GM18873 (cell line): ENCODE measurements around the gene CDH4.

Experiments
- ATAC-seq: cut with Tn5 transposase; IDR thresholded peaks from one replicate; pipeline ENCODE4 v1.9.1; 2021; ENCODE audit warnings: mild to moderate bottlenecking, moderate library complexity, moderate number of reproducible peaks; ENCODE audit not compliant: unreplicated experiment, low FRiP score

CDH4 gene

GRCh38 chr20:61353261-61354000, 101.4 kb downstream of the CDH4 start:
- no peak for ATAC-seq

- ATAC-seq, result no peak
Measured at GRCh38 chr20:61354001-61354390, 101.9 kb downstream of the CDH4 start.

- no peak for ATAC-seq
Measured at GRCh38 chr20:61354501-61354900, 102.4 kb downstream of the CDH4 start.

GRCh38 chr20:61354901-61355495, 102.9 kb downstream of the CDH4 start:
- ATAC-seq, result no peak

- ATAC-seq, result no peak
Measured at GRCh38 chr20:61355585-61355984, 103.5 kb downstream of the CDH4 start.

GRCh38 chr20:61356196-61356595, 104.1 kb downstream of the CDH4 start:
- ATAC-seq, result no peak

GRCh38 chr20:61357119-61357518, 105.1 kb downstream of the CDH4 start:
- ATAC-seq, result no peak

GRCh38 chr20:61359254-61359653, 107.2 kb downstream of the CDH4 start:
- ATAC-seq, result no peak

- ATAC-seq, result no peak
Measured at GRCh38 chr20:61360296-61360695, 108.2 kb downstream of the CDH4 start.

GRCh38 chr20:61360940-61361339, 108.9 kb downstream of the CDH4 start:
- ATAC-seq, result no peak

- no peak for ATAC-seq
Measured at GRCh38 chr20:61361501-61361900, 109.4 kb downstream of the CDH4 start.

- ATAC-seq, result no peak
Measured at GRCh38 chr20:61364147-61364546, 112.1 kb downstream of the CDH4 start.

- no peak for ATAC-seq
Measured at GRCh38 chr20:61366914-61367313, 114.9 kb downstream of the CDH4 start.

GRCh38 chr20:61369731-61370520, 117.9 kb downstream of the CDH4 start:
- no peak for ATAC-seq

GRCh38 chr20:61370841-61371303, 118.8 kb downstream of the CDH4 start:
- no peak for ATAC-seq

- no peak for ATAC-seq
Measured at GRCh38 chr20:61371501-61372136, 119.6 kb downstream of the CDH4 start.

GRCh38 chr20:61372137-61373054, 120.3 kb downstream of the CDH4 start:
- ATAC-seq, result no peak

GRCh38 chr20:61373055-61373399, 121.0 kb downstream of the CDH4 start:
- ATAC-seq, result no peak

GRCh38 chr20:61373956-61374545, 122.0 kb downstream of the CDH4 start:
- ATAC-seq, result no peak
